T-helper 22 cell (primary cell): ENCODE measurements around the gene ONECUT2.
"Not testable (repeated sequence)": the region's sequence is repeated elsewhere in the genome, so short reads cannot be mapped to it uniquely, and the experiment has no call there.

ENCODE experiments used
- DNase-seq: peaks from one replicate; pipeline ENCODE4 v3.0.0-alpha.2; 2020; ENCODE audit warnings: low read depth

Gene ONECUT2

GRCh38 chr18:57446322-57446721, 11.1 kb downstream of the ONECUT2 start:
- DNase-seq: no peak

GRCh38 chr18:57447154-57447621, 12.0 kb downstream of the ONECUT2 start:
- DNase-seq: no peak

GRCh38 chr18:57455576-57456129, 20.5 kb downstream of the ONECUT2 start:
- no peak for DNase-seq

GRCh38 chr18:57461652-57462269, 26.6 kb downstream of the ONECUT2 start:
- DNase-seq: no peak

- DNase-seq: no peak
Measured at GRCh38 chr18:57466307-57466706, 31.1 kb downstream of the ONECUT2 start.

GRCh38 chr18:57466745-57467409, 31.7 kb downstream of the ONECUT2 start:
- DNase-seq: no peak

- DNase-seq: no peak
Measured at GRCh38 chr18:57469884-57470283, 34.7 kb downstream of the ONECUT2 start.

GRCh38 chr18:57475408-57475807, 40.2 kb downstream of the ONECUT2 start:
- DNase-seq: no peak

GRCh38 chr18:57475903-57476302, 40.7 kb downstream of the ONECUT2 start:
- no peak for DNase-seq

- DNase-seq: no peak
Measured at GRCh38 chr18:57480733-57481132, 45.6 kb downstream of the ONECUT2 start.

- DNase-seq: no peak
Measured at GRCh38 chr18:57497372-57498294, 62.5 kb downstream of the ONECUT2 start.

- no peak for DNase-seq
Measured at GRCh38 chr18:57498682-57499256, 63.6 kb downstream of the ONECUT2 start.

GRCh38 chr18:57502624-57503023, 67.5 kb downstream of the ONECUT2 start:
- DNase-seq: no peak

- DNase-seq: no peak
Measured at GRCh38 chr18:57505231-57505630, 70.1 kb downstream of the ONECUT2 start.

GRCh38 chr18:57516056-57516455, 80.9 kb downstream of the ONECUT2 start:
- DNase-seq: no peak

GRCh38 chr18:57518533-57518932, 83.4 kb downstream of the ONECUT2 start:
- no peak for DNase-seq

- DNase-seq: no peak
Measured at GRCh38 chr18:57519668-57520424, 84.7 kb downstream of the ONECUT2 start.

GRCh38 chr18:57522348-57522747, 87.2 kb downstream of the ONECUT2 start:
- DNase-seq: not testable (repeated sequence)

GRCh38 chr18:57523171-57523956, 88.2 kb downstream of the ONECUT2 start:
- DNase-seq: no peak

GRCh38 chr18:57527556-57528229, 92.5 kb downstream of the ONECUT2 start:
- no peak for DNase-seq
